ENCODE results near the gene ATP13A5.

DNA sequence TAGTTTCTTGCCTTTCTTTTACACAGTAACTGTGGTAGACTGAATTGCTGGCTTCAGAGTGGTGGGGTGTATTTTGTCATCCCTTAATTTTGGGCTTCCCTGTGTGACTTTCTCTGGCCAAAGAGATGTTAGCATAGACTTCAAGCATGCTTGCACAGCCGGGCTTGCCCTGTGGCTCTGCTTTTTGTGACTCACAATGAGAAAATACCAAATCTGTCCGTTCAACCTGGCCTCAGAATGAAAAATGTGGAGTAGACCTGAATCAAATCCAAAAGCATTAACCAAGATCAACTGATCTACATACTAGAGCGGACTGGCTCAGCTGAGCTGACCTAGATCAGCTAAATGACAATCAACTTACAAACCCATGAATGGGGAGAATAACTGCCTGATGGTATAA is 86.2 kb downstream of the ATP13A5 start:
- TF ChIP-seq EZH2 (IDR thresholded peaks at IDR 0.05; ENCODE audit: insufficient read depth, low read length), result no peak
- TF ChIP-seq, protein P1, sequence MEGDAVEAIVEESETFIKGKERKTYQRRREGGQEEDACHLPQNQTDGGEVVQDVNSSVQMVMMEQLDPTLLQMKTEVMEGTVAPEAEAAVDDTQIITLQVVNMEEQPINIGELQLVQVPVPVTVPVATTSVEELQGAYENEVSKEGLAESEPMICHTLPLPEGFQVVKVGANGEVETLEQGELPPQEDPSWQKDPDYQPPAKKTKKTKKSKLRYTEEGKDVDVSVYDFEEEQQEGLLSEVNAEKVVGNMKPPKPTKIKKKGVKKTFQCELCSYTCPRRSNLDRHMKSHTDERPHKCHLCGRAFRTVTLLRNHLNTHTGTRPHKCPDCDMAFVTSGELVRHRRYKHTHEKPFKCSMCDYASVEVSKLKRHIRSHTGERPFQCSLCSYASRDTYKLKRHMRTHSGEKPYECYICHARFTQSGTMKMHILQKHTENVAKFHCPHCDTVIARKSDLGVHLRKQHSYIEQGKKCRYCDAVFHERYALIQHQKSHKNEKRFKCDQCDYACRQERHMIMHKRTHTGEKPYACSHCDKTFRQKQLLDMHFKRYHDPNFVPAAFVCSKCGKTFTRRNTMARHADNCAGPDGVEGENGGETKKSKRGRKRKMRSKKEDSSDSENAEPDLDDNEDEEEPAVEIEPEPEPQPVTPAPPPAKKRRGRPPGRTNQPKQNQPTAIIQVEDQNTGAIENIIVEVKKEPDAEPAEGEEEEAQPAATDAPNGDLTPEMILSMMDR (IDR thresholded peaks at IDR 0.05; ENCODE audit: insufficient read depth, low read depth, low read length), result no peak

Measured in astrocyte (in vitro differentiated cells and primary cell).